Middle frontal gyrus (tissue), 1 donor: ENCODE data around the gene PLP1.
A peak's percentile ranks its signal among the peaks of the same experiment; 100 is the strongest.

Experiments used
- DNase-seq: peaks from one replicate; pipeline ENCODE4 v3.0.0-alpha.2; 2015; ENCODE audit warnings: low spot score; ENCODE audit errors: extremely low spot score

PLP1 gene

GRCh38 chrX:103825881-103826280 is 49.2 kb downstream of the PLP1 start:
- no peak for DNase-seq

GRCh38 chrX:103828529-103828928 is 51.9 kb downstream of the PLP1 start:
- DNase-seq: no peak

GRCh38 chrX:103830848-103831247 is 54.2 kb downstream of the PLP1 start:
- DNase-seq: no peak

- no peak for DNase-seq
Observed at GRCh38 chrX:103831342-103831802, 54.7 kb downstream of the PLP1 start.

GRCh38 chrX:103831803-103832544 is 55.3 kb downstream of the PLP1 start, which contains the start of gene RAB9B:
TSS of gene RAB9B (minus strand) at chrX:103832257. CDS start at chrX:103825784, 6,473 bp downstream.
- DNase-seq: peak; percentile 55

- DNase-seq: no peak
Observed at GRCh38 chrX:103839404-103839803, 62.8 kb downstream of the PLP1 start.
